RWPE2 (cell line): Measurements from ENCODE around the gene EBNA1BP2.

Experiments
- ATAC-seq: fragments of 200-7000 bp; cut with Tn5 transposase; 3 replicates; pipeline ENCODE4 v1.9.1; 2021; ENCODE audit warnings: low read depth
- DNase-seq: peaks from one replicate; pipeline ENCODE4 v3.0.0-alpha.2; 2020; ENCODE audit warnings: low spot score
- H3K27ac ChIP-seq: fragments of 450-650 bp; 2 replicates; pipeline ENCODE4 v1.5.1; 2017; ENCODE audit warnings: mild to moderate bottlenecking; ENCODE audit not compliant: poor library complexity, severe bottlenecking
- H3K27me3 ChIP-seq: fragments of 250-450 bp; sonication (Bioruptor Pico); 2 replicates; pipeline ENCODE4 v1.5.1; 2021; ENCODE audit warnings: mild to moderate bottlenecking, moderate library complexity; ENCODE audit not compliant: insufficient read depth, poor library complexity, severe bottlenecking
- H3K36me3 ChIP-seq: fragments of 250-450 bp; sonication (Bioruptor Pico); 2 replicates; pipeline ENCODE4 v1.5.1; 2020; ENCODE audit warnings: low read depth, mild to moderate bottlenecking, moderate library complexity
- H3K4me1 ChIP-seq: fragments of 250-450 bp; sonication (Bioruptor Pico); 2 replicates; pipeline ENCODE4 v1.5.1; 2021; ENCODE audit warnings: mild to moderate bottlenecking, moderate library complexity; ENCODE audit not compliant: insufficient read depth, poor library complexity, severe bottlenecking
- H3K4me3 ChIP-seq: fragments of 250-450 bp; sonication (Bioruptor Pico); 2 replicates; pipeline ENCODE4 v1.5.1; 2021; ENCODE audit warnings: mild to moderate bottlenecking, moderate library complexity; ENCODE audit not compliant: severe bottlenecking
- H3K9me3 ChIP-seq: fragments of 250-450 bp; sonication (Bioruptor Pico); 2 replicates; pipeline ENCODE4 v1.5.1; 2021; ENCODE audit warnings: mild to moderate bottlenecking, moderate library complexity; ENCODE audit not compliant: severe bottlenecking
- TF ChIP-seq, protein P1 (sequence below): fragments of 450-650 bp; IDR thresholded peaks from one replicate; pipeline ENCODE4 v1.5.1; 2017; ENCODE audit warnings: mild to moderate bottlenecking, moderate library complexity; ENCODE audit not compliant: poor library complexity, severe bottlenecking

EBNA1BP2 gene

DNA sequence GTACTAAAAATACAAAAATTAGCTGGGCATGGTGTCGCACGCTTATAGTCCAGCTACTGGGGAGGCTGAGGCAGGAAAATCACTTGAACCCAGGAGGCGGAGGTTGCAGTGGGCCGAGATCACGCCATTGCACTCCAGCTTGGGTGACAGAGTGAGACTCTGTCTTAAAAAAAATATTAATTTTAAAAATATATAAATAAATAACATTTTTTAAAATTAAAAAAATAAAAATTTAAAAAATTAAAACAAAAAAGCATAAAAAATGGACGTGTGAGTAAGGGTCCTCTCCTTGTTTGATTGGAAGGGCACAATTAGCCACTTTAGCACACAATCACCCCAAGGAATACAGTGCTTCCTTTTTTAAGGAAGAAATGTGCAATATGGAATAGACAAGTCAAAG is 18.6 kb downstream of the EBNA1BP2 start:
- H3K36me3 ChIP-seq, result no peaks in the 10 kb centered on the region
- TF ChIP-seq, protein P1, sequence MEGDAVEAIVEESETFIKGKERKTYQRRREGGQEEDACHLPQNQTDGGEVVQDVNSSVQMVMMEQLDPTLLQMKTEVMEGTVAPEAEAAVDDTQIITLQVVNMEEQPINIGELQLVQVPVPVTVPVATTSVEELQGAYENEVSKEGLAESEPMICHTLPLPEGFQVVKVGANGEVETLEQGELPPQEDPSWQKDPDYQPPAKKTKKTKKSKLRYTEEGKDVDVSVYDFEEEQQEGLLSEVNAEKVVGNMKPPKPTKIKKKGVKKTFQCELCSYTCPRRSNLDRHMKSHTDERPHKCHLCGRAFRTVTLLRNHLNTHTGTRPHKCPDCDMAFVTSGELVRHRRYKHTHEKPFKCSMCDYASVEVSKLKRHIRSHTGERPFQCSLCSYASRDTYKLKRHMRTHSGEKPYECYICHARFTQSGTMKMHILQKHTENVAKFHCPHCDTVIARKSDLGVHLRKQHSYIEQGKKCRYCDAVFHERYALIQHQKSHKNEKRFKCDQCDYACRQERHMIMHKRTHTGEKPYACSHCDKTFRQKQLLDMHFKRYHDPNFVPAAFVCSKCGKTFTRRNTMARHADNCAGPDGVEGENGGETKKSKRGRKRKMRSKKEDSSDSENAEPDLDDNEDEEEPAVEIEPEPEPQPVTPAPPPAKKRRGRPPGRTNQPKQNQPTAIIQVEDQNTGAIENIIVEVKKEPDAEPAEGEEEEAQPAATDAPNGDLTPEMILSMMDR, result no peak
- H3K27me3 ChIP-seq, result no peaks in the 10 kb centered on the region
- no peak for ATAC-seq
- DNase-seq, result no peak
- no peak overlapping the region for H3K4me3 ChIP-seq
- H3K4me1 ChIP-seq, result peaks cover 17% of the 10 kb centered on the region
- no peaks in the 10 kb centered on the region for H3K9me3 ChIP-seq
- peak overlapping the region; percentile 34 for H3K27ac ChIP-seq

DNA sequence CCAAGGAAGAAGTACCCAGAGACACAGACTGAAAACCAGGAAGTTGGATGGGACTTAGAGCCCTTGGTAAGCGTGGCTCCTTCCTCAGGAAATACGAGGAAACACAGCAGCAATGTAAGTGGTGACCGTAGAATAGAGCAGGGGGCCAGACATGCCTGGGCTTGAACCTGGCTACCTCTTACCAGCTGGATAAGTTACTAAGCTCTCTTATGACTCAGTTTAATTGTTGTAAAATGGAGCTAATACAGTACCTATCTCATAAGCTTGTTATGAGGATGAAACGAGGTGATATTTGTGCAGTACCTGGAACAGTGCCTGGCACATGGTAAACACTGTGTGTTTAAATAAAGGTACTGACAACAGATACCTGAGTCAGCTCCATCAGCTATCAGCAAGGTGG is 19.2 kb downstream of the EBNA1BP2 start:
- DNase-seq, result no peak
- no peaks in the 10 kb centered on the region for H3K27me3 ChIP-seq
- peak; percentile 96 for ATAC-seq
- no peaks in the 10 kb centered on the region for H3K9me3 ChIP-seq
- TF ChIP-seq, protein P1, result no peak
- H3K27ac ChIP-seq, result peak overlapping the region; percentile 34
- no peaks in the 10 kb centered on the region for H3K36me3 ChIP-seq
- H3K4me1 ChIP-seq, result peaks cover 17% of the 10 kb centered on the region
- H3K4me3 ChIP-seq, result no peak overlapping the region

DNA sequence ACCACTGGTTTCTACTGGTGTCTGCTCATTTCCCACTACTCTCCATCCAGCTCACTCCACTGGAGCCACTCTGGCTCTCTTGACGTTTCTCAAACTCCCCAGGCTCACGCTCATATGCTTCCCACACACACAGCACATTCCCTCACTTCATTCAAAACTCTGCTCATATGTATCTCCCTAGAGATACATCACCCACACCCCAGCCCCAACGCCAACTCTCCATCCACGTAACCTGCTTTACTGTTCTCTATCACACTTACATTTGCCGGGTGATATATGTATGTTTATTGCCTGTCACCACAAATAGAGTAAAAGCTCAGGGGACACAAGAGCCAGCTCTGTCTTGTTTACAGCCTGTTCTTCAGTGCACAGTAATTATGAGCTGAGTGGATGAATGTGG is 22.2 kb downstream of the EBNA1BP2 start:
- H3K4me3 ChIP-seq, result no peak overlapping the region
- H3K27me3 ChIP-seq, result no peaks in the 10 kb centered on the region
- H3K9me3 ChIP-seq, result no peaks in the 10 kb centered on the region
- H3K4me1 ChIP-seq, result peaks cover 17% of the 10 kb centered on the region
- no peak overlapping the region for H3K27ac ChIP-seq
- no peaks in the 10 kb centered on the region for H3K36me3 ChIP-seq
- TF ChIP-seq, protein P1, result no peak
- ATAC-seq (no peak), DNase-seq (no peak)

DNA sequence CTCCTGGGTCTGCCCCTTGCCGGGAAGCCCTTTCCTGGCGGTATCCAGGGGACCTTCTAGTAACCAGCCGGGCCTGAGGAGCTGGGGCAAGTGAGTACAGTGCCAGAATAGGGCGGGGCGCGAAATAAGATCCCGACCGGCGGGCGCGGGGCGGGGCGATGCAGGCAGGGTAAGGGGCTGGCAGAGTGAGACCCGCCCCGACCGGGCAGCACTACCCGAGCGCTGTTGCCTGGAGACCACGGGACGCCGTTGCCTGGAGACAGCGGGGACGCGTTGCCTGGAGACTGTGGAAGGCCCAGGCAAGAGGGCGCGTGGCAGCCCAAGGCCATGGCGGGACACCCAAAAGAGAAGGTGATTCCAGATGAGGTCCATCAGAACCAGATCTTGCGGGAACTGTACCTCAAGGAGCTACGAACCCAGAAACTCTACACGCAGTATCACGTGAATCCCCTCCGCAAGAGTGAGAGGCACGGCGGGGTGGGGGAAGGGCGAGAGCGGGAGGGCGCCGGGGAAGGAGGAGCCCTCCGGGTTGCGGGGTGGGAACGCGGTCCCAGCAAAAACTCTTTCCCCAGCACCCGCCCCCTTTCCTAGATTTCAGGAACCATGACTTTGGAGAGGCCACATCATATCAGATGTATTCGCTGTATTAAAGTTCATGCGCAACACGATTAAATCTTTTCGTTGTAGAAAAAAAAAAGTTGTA is 24.3 kb downstream of the EBNA1BP2 start:
- Histone ChIP-seq H3K27me3 (no peaks in the 10 kb centered on the region), H3K9me3 (no peaks in the 10 kb centered on the region), H3K36me3 (no peaks in the 10 kb centered on the region), H3K27ac (no peak overlapping the region), H3K4me3 (peak overlapping the region; percentile 19), H3K4me1 (peaks cover 17% of the 10 kb centered on the region)
- ATAC-seq, result peak; percentile 84
- DNase-seq, result peak; percentile 83
- TF ChIP-seq, protein P1, result no peak

DNA sequence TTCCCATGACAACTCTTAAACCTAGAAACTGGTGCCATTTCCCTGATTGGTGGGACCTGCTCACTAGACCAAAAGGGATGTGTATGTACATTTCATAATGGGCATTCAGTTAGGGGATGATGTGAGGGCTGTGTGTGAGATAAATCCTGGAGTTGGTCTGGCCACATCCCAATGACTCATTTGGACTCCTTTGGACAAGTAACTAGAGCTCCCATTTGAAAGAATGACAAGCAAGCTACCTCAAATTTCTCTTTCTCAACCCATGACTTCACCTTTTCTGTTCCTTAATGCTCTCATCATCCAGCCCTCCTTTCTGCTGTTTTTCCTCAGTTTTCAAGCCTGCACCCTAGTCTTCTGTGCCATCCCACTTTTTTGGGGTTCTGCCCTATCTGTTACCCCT is 27.9 kb downstream of the EBNA1BP2 start:
- no peak overlapping the region for H3K4me3 ChIP-seq
- no peak overlapping the region for H3K27ac ChIP-seq
- H3K4me1 ChIP-seq, result peaks cover 11% of the 10 kb centered on the region
- TF ChIP-seq, protein P1, result no peak
- peak; percentile 71 for ATAC-seq
- no peaks in the 10 kb centered on the region for H3K27me3 ChIP-seq
- H3K9me3 ChIP-seq, result peaks cover 7% of the 10 kb centered on the region
- DNase-seq, result no peak
- H3K36me3 ChIP-seq, result no peaks in the 10 kb centered on the region
